K562 (cell line): ENCODE results near the gene GRIA3. TPM values are rescaled to one million over a fixed set of nuclear protein-coding genes. Genes with fewer than 3 reads are reported as not detected.
A peak's percentile ranks its signal among the peaks of the same experiment; 100 is the strongest.

Experiments used
- ATF3 ChIP-seq, 2 experiments: fragments of 450-650 bp in 1 of 2; sonication (generic) in 1 of 2; formaldehyde crosslinking in 1 of 2; IDR thresholded peaks in 1 of 2; conservative IDR thresholded peaks in 1 of 2; 2 replicates each; pipeline versions ENCODE4 v1.6.1 to v1.8.1; 2016 to 2023; ENCODE audit warnings: mild to moderate bottlenecking in 2 of 2, moderate library complexity in 2 of 2, inconsistent platforms in 1 of 2, missing genetic modification reagents in 1 of 2
- BRF2 ChIP-seq: IDR thresholded peaks from 3 replicates; pipeline ENCODE4 v1.6.1; 2011; ENCODE audit warnings: borderline replicate concordance, mild to moderate bottlenecking; ENCODE audit not compliant: insufficient read length, insufficient read depth
- CREM ChIP-seq: IDR thresholded peaks from 2 replicates; pipeline ENCODE4 v1.6.1; 2014; ENCODE audit warnings: antibody characterized with exemption, low read depth
- GATAD2A ChIP-seq: fragments of 450-650 bp; IDR thresholded peaks from 2 replicates; pipeline ENCODE4 v1.6.1; 2017
- GTF2E2 ChIP-seq: fragments of 200-800 bp; sonication (Bioruptor generic); IDR thresholded peaks from 2 replicates; pipeline ENCODE4 v1.6.1; 2016; ENCODE audit warnings: missing genetic modification characterization, missing compliant biosample characterization
- HNRNPL ChIP-seq: fragments of 200-400 bp; formaldehyde crosslinking; IDR thresholded peaks from 2 replicates; pipeline ENCODE4 v1.6.1; 2017; ENCODE audit warnings: low read depth, mild to moderate bottlenecking, low read length
- IFI16 ChIP-seq: fragments of 250-450 bp; sonication (Bioruptor Pico); IDR thresholded peaks from 2 replicates; pipeline ENCODE4 v2.1.2; 2022; ENCODE audit warnings: mild to moderate bottlenecking, inconsistent platforms
- KLF16 ChIP-seq: IDR thresholded peaks from 2 replicates; pipeline ENCODE4 v1.6.1; 2016; ENCODE audit warnings: antibody characterized with exemption
- LEF1 ChIP-seq: fragments of 450-650 bp; IDR thresholded peaks from 2 replicates; pipeline ENCODE4 v1.6.1; 2016; ENCODE audit warnings: mild to moderate bottlenecking
- MAFG ChIP-seq: fragments of 450-650 bp; conservative IDR thresholded peaks from 2 replicates; pipeline ENCODE4 v1.6.1; 2016; ENCODE audit warnings: missing genetic modification characterization, missing compliant biosample characterization
- MEF2D ChIP-seq: conservative IDR thresholded peaks from 2 replicates; pipeline ENCODE4 v1.6.1; 2016; ENCODE audit warnings: low read depth, missing genetic modification characterization, missing compliant biosample characterization
- PCBP1 ChIP-seq: fragments of 200-400 bp; formaldehyde crosslinking; IDR thresholded peaks from 2 replicates; pipeline ENCODE4 v1.6.1; 2018; ENCODE audit warnings: mild to moderate bottlenecking, low read depth, low read length; ENCODE audit not compliant: poor library complexity, severe bottlenecking
- PRDM10 ChIP-seq: fragments of 450-650 bp; IDR thresholded peaks from 2 replicates; pipeline ENCODE4 v1.6.1; 2018; ENCODE audit not compliant: partially characterized antibody
- PRPF4 ChIP-seq: fragments of 200-400 bp; formaldehyde crosslinking; IDR thresholded peaks from one replicate; pipeline ENCODE4 v1.6.1; 2017; ENCODE audit warnings: low read length, low read depth, mild to moderate bottlenecking; ENCODE audit not compliant: insufficient read depth, poor library complexity, severe bottlenecking
- RAD51 ChIP-seq: fragments of 450-650 bp; IDR thresholded peaks from 2 replicates; pipeline ENCODE4 v1.7.1; 2016; ENCODE audit warnings: low read depth, mild to moderate bottlenecking, borderline replicate concordance
- TCF3 ChIP-seq: sonication (generic); formaldehyde crosslinking; IDR thresholded peaks from 2 replicates; pipeline ENCODE4 v1.4.0; 2020; ENCODE audit warnings: mild to moderate bottlenecking, missing genetic modification reagents
- ZBTB12 ChIP-seq: fragments of 250-450 bp; sonication (Bioruptor Pico); IDR thresholded peaks from 2 replicates; pipeline ENCODE4 v1.4.0; 2020
- ZBTB17 ChIP-seq: fragments of 450-650 bp; formaldehyde crosslinking; IDR thresholded peaks from 2 replicates; pipeline ENCODE4 v1.4.0; 2020; ENCODE audit warnings: mild to moderate bottlenecking
- ZNF232 ChIP-seq: sonication (generic); formaldehyde crosslinking; IDR thresholded peaks from 2 replicates; pipeline ENCODE4 v1.8.0; 2022; ENCODE audit warnings: mild to moderate bottlenecking, missing genetic modification reagents
- ZNF354B ChIP-seq: fragments of 250-450 bp; sonication (Bioruptor Pico); IDR thresholded peaks from 2 replicates; pipeline ENCODE4 v1.4.0; 2020
- ZNF551 ChIP-seq: fragments of 250-450 bp; sonication (Bioruptor Pico); IDR thresholded peaks from 2 replicates; pipeline ENCODE4 v1.5.0; 2021; ENCODE audit warnings: mild to moderate bottlenecking, moderate library complexity
- ZNF668 ChIP-seq: fragments of 250-450 bp; sonication (Bioruptor Pico); IDR thresholded peaks from 2 replicates; pipeline ENCODE4 v1.8.0; 2022; ENCODE audit warnings: mild to moderate bottlenecking, inconsistent platforms
- ZNF699 ChIP-seq: fragments of 250-450 bp; sonication (Bioruptor Pico); IDR thresholded peaks from 2 replicates; pipeline ENCODE4 v1.8.0; 2021; ENCODE audit warnings: mild to moderate bottlenecking, moderate library complexity; ENCODE audit not compliant: insufficient replicate concordance
- polyA plus RNA-seq, 8 experiments: library from polyadenylated mRNA; depleted of rRNA in 4 of 8; stranded (reverse) in 5 of 8; unstranded in 3 of 8; fragments of >200 nt; fragmentation: Nextera tagmentation in 2 of 8; fragmentation: Illumina TruSeq in 1 of 8; extraction: Ambion mirVana in 2 of 8; extraction: Trizol in 1 of 8; gene quantifications; 2 replicates each; pipeline versions ENCODE4 v1.2.1 to v1.2.3, GENCODE V29; 2011 to 2014; ENCODE audit warnings: inconsistent platforms in 1 of 8, missing spikeins in 1 of 8
- total RNA-seq, 7 experiments: library from RNA; depleted of rRNA in 6 of 7; stranded (reverse); fragments of >200 nt in 6 of 7; fragmentation: Illumina TruSeq in 2 of 7; extraction: Trizol in 2 of 7; gene quantifications; 2 replicates each; pipeline versions ENCODE4 v1.2.1 to v1.2.3, GENCODE V29; 2011 to 2021; ENCODE audit warnings: low replicate concordance in 1 of 7

Gene GRIA3
- total and polyA plus RNA-seq, 9 of the 15 experiments (the other 6 are each of a cell fraction or from before 2014, with no cell fraction given), result 0.10 TPM; not detected in 8

- TF ChIP-seq PRDM10, result no peak
- TF ChIP-seq IFI16 (CRISPR knock-in tag), result no peak
- no peak for TF ChIP-seq GTF2E2
- peak; percentile 22; the same call in 1 of the 2 replicates for TF ChIP-seq RAD51
- no peak for TF ChIP-seq ZNF551 (CRISPR knock-in tag)
- TF ChIP-seq CREM, result peak; percentile 39; the same call in 1 of the 2 replicates
- TF ChIP-seq BRF2, result no peak
- TF ChIP-seq ZNF232 (CRISPR knock-in tag), result no peak
- TF ChIP-seq LEF1, result peak; percentile 74; the same call in 1 of the 2 replicates
- peak; percentile 84 for TF ChIP-seq KLF16
- no peak for TF ChIP-seq ZBTB12 (CRISPR knock-in tag)
- no peak for TF ChIP-seq HNRNPL
- TF ChIP-seq ZNF699 (CRISPR knock-in tag), result no peak
- no peak for TF ChIP-seq GATAD2A
- TF ChIP-seq MEF2D, result no peak
- TF ChIP-seq ZNF354B (CRISPR knock-in tag), result no peak
- no peak for TF ChIP-seq ZBTB17 (CRISPR knock-in tag)
- TF ChIP-seq MAFG, result peak; percentile 86
- no peak for TF ChIP-seq PCBP1
- TF ChIP-seq ATF3 (IDR thresholded peaks at IDR 0.05), result no peak; the same call in 1 of the 2 replicates
- TF ChIP-seq ATF3 (CRISPR knock-in tag; conservative IDR thresholded peaks at IDR 0.05), result no peak
- TF ChIP-seq ZNF668, result no peak
- TF ChIP-seq TCF3 (CRISPR knock-in tag), result peak; percentile 93
- no peak for TF ChIP-seq PRPF4
Measured at GRCh38 chrX:123464709-123465108, 280.6 kb downstream of the GRIA3 start (continued).
